NB4 (cell line): ENCODE results near the gene SCAF1.

Source experiments
- POLR2A ChIP-seq: IDR thresholded peaks from 2 replicates; pipeline ENCODE4 v1.6.1; 2011; ENCODE audit warnings: mild to moderate bottlenecking; ENCODE audit not compliant: insufficient read length; ENCODE audit errors: extremely low read depth
- TF ChIP-seq, protein P1 (sequence below): IDR thresholded peaks from one replicate; pipeline ENCODE4 v1.5.1; 2012; ENCODE audit warnings: low read depth, low read length

DNA sequence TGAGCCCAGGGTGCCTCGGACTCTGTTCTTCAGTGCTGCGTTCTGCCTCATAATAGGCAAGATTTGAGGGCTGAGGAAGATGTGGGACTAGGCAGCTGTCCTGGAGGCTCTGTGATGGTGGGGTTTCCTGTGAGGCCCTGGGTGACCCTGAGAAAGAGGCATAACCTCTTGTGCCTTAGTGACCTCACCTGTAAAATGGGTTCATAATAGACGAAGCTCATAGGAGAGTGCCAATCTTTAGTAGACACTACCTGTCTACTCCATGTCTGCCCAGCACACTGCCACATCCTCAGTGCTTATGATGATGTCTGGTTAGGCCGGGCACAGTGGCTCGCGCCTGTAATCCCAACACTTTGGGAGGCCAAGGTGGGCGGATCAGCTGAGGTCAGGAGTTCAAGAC is 25.5 kb upstream of the SCAF1 start:
- TF ChIP-seq, protein P1, sequence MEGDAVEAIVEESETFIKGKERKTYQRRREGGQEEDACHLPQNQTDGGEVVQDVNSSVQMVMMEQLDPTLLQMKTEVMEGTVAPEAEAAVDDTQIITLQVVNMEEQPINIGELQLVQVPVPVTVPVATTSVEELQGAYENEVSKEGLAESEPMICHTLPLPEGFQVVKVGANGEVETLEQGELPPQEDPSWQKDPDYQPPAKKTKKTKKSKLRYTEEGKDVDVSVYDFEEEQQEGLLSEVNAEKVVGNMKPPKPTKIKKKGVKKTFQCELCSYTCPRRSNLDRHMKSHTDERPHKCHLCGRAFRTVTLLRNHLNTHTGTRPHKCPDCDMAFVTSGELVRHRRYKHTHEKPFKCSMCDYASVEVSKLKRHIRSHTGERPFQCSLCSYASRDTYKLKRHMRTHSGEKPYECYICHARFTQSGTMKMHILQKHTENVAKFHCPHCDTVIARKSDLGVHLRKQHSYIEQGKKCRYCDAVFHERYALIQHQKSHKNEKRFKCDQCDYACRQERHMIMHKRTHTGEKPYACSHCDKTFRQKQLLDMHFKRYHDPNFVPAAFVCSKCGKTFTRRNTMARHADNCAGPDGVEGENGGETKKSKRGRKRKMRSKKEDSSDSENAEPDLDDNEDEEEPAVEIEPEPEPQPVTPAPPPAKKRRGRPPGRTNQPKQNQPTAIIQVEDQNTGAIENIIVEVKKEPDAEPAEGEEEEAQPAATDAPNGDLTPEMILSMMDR, result no peak
- TF ChIP-seq POLR2A, result no peak
